Left lobe of liver (tissue), 2 donors: ENCODE results near the gene SLC25A38. TPM values are rescaled to one million over a fixed set of nuclear protein-coding genes. Genes with fewer than 3 reads are reported as not detected.
"Not testable (repeated sequence)": the region's sequence is repeated elsewhere in the genome, so short reads cannot be mapped to it uniquely, and the experiment has no call there.

ENCODE experiments used
- ATAC-seq: fragments of 200-7000 bp; cut with Tn5 transposase; one replicate; pipeline ENCODE4 v1.9.1; 2020; ENCODE audit warnings: mild to moderate bottlenecking, moderate library complexity
- DNase-seq: peaks from one replicate; pipeline ENCODE4 v3.0.0-alpha.2; 2020; ENCODE audit warnings: low spot score
- total RNA-seq: library from RNA; stranded (reverse); gene quantifications from one replicate; pipeline ENCODE4 v1.2.1, GENCODE V29; 2021
- donor health status: DM: no; HTN: no; CAD: no; lungs with moderate emphysema.
- donor health status: DM: no; HTN: yes; CAD: no.

The SLC25A38 gene
- total RNA-seq, 1 donor from 2014 or later, result 28.9 TPM

DNA sequence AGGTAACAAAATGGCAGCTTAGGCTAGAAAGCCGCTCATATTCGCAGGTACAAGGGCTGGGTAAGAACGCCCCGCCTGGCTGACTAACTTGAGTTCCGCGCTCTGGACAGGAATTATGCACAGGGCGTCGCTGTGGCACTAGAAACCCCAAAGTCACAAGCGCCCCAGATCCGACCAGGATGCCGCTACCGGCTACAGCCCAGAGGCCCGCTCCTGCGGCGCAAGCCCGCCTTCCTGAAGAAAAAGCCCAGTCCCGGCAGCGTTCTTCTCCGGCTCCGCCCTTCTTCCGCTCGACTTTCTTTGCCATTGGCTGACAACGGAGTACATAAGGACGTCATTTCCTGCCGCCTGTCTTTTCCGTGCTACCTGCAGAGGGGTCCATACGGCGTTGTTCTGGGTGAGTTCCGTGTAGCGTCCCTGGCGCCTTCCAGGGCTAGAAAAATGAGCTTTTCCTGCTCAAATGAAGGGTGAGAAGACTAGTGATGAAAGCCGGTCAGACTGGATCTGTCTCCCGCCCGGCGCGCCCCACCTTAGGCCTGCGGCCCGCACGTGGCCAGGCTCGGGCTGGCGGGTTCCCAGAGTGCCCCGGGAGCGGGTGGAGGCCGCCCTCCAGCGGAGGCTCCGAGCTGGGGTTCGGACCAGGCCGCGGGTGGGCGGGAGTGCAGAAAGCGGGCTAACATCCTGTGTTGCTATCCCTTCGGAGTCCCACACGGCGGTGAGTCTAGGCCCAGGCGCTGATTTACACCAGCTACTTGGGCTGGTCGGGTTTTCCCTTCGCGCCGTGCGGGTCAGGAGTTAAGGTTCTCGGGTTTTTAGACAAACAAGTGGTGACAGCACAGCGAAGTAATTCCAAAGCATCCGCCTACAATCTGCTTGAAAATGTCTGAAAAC, 23.4 kb downstream of the SLC25A38 start, which contains the start of gene RPSA:
RPSA (plus strand) TSS at position 353 of the 891 bp plus-strand sequence. CDS start 934 bp downstream, outside the sequence.
- ATAC-seq (peak; percentile 96), DNase-seq (peak; percentile 95)

DNA sequence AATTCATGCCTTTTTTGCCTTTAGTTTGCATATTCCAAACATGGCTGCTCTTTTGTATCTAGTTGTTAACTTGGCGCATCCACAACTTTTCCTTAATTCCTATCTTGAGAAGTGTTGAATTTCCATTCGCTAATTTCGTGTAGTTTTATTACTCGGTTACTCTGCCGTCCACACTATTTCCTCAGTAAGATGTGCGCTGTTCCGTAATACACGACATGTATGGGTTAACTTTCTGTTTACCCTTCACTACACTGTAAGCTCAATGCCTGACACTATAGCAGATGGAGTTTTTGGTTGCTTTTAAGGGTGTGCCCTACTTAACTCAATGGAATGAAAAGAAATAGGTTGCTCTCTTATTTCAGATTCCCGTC, 24.1 kb downstream of the SLC25A38 start:
- DNase-seq, result no peak
- ATAC-seq, result no peak

DNA sequence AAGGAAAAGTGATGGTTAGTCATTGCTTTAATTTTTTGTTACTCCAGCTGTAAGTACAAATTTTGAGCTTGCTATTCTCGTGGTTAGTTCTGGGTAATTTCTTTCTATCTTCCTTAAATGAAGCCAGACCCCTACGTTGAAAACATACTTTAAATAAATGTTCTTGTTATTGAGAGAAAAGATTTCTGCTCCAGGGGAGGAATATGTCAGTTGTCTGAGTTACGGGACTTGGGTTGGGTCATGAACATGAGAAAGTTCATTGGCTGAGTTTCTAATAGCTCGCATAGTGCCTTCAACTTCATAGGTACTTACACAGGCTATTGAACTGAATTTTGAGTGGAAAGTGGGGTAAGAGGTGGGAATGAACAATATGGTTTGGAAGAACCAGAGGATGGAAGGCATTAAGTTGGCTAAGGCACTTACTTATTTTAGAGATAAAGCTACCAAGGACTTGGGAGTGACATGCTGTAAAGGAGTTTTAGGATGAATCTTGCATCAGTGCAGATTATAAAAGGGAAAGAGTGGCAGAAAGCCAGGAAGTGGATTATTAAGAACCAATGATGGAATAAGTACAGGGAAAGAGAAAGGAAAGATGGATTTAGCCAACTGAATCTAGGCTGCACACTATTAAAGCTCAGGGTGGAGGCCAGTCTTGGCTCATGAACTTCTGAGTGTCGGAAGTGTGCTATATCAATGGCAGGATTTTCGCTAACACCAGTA, 24.8 kb downstream of the SLC25A38 start:
- no peak for ATAC-seq
- no peak for DNase-seq

DNA sequence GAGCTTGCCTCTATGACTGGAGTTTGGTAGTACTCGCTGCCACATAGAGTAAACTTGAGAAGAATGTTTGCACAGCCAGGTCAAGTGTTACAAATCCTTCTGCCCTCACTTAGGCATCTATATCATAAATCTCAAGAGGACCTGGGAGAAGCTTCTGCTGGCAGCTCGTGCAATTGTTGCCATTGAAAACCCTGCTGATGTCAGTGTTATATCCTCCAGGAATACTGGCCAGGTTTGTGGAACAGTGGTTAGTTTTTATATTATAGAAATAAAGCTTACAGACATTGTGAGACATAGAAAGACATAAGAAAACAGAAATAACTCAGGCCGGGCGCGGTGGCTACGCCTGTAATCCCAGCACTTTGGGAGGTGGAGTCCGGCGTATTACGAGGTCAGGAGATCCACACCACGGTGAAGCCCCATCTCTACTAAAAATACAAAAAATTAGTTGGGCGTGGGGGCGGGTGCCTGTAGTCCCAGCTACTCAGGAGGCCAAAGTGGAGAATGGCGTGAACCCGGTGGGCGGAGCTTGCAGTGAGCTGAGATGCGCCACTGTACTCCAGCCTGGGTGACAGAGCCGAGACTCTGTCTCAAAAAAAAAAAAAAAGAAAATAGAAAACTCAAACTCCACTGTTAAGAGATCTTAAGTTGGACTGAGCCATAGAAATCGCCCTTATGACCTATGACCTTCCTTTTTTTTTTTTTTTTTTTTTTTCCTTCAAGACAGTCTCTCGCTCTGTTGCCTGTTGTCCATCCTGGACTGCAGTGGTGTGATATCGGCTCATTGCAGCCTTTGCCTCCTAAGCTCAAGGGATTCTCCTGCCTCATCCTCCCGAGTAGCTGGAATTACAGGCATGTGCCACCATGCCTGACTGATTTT, 25.6 kb downstream of the SLC25A38 start:
- ATAC-seq, result no peak
- no peak for DNase-seq

DNA sequence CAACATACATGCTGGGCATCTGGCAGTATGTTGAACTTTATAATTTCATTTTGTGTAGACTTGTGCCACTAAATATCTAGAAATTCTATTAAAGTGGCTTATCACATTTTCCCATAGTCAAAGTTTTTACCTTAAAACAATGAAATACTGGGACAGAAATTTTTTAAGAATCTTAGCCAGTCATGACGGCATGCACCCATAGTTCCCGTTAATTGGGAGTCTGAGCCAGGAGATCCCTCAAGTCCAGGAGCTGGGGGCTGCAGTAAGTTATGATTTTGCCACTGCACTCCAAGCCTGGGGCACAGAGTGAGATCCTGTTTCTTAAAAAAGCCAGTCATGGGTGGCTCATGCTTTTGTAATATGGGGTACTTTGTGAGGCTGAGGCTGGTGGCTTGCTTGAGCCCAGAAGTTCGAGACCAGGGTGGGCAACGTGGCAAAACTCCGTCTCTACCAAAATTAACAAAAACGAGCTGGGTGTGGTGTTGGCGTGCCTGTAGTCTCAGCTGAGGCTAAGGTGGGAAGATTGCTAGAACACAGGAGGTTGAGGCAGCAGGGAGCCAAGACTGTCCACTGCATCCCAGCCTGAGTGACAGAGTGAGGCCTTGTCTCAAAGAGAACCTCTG, 26.5 kb downstream of the SLC25A38 start:
- ATAC-seq (no peak), DNase-seq (no peak)

DNA sequence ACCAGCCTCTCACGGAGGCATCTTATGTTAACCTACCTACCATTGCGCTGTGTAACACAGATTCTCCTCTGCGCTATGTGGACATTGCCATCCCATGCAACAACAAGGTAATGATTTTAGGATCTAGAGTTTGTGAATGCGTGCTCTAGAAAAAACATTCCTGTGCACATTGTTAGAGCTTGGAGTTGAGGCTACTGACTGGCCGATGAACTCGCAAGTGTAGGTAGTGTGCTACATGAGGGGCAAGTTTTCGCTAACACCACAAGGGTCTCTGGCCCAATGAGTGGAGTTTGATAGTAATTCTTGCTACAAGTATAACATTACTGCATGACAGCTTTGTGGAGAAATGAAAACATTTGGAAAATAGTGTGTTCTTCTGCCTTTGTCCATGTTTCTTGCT, 27.7 kb downstream of the SLC25A38 start:
- ATAC-seq (no peak), DNase-seq (no peak)

DNA sequence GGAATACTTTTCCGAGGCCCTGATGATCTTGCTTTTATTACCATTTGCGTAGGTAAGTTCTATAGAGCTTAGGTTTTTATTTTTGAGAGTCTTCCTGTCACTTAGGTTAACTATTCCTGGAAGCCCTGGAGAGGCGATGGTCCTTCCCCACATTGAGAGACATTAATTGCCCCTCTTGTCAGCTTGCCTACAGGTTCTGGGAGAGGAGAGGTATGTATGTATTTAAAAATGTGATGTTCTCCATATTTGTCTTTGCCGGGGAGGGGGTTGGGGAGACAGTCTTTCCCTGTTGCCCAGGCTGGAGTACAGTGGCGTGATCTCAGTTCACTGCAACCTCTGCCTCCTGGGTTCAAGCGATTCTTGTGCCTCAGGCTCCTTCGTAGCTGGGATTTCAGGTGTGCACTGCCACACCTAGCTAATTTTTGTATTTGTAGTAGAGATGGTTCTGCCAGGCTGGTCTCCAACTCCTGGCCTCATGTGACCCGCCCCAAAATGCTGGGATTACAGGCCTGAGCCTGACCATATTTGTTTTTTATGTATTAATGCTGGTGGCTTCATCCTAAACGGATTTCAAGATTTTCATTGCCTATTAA, 29.6 kb downstream of the SLC25A38 start:
- no peak for DNase-seq
- ATAC-seq, result no peak

DNA sequence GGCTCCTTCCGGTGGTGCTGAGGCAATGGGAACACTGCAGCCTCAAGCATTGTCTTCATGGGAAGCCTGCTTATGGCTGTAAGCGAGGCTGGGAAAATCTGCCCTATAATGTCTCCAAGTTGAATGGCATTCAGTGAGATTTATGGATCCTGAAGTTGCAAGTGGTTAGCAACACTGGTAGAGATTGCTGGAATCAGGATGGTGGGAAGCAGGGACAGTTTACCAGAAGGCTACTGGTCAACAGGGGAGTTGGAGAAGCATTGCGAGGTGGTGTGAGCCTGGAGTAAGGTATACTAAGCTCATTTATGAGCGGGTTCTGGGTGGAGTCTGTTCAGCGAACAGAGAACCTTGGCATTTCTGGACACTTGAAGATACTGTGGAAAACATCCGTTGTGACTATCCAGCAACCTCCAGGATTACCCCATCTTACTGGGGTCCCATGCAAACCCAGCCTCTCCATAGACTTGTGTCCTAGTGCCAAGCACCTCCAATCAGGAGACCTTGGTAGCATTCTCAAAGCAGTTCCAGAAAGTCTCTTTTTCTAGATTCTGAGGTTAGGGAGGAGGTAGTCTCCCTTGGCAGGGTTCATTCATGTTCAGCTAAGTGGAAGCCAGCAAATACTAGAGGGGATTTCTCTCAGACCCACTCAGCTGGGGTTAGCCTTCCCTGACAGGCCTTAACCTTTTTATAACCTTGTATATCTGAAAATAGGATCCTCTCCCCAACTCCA, 30.7 kb downstream of the SLC25A38 start:
- DNase-seq (no peak), ATAC-seq (no peak)

DNA sequence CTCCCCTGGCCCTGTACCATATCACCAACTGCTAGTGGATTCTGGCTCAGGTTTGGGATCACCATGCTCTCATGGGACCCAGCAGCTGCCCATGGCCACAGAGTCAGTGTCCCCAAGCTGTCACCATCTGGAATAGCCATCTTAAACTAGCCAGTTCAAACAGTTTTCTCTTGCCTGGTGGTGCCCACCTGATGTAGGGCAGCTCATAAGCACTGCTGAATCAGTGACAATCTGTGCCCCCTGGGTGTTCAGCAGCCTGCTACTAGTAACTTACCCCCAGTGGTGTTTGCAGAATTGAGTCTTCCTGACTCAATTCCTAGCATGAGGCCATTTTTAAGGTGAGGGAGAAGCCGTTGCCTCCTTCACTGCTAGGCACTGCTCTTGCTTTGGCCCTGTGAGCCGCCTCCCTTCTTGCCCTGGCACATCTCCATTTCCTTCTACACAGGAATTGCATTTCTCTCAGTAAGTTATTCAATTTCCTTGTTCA, 31.3 kb downstream of the SLC25A38 start:
- DNase-seq (no peak), ATAC-seq (no peak)

DNA sequence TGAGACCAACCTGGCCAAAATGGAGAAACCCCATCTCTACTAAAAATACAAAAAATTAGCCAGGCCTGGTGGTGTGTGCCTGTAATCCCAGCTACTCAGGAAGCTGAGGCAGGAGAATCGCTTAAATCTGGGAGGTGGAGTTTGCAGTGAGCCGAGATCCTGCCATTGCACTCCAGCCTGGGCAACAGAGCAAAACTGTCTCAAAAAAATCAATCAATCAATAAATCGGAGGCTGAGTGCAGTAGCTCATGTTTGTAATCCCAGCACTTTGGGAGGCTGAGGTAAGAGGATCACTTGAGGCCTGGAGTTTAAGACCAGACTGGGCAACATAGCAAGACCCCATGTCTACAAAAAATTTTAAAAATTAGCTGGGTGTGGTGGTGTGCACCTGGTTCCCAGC, 32.1 kb downstream of the SLC25A38 start:
- not testable (repeated sequence) for ATAC-seq

DNA sequence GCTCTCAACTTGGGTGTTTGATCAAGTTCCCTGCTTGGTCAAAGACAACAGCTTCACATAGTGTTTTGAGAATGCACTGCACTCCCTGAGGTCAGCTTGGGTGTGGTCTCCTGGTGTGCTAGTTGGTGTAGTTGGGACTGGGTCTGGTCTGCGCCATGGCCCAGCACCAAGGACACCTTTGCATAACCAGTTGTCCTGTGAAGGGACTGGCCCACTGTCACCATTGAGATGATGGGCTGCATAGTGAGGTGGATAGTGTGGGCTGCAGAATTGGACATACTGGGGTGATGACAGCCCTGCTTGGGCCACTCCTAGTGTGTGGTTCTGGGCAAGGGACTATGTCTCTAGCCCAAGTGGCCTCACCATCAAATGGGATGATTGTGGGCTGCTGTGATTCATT, 32.8 kb downstream of the SLC25A38 start:
- no peak for DNase-seq
- ATAC-seq, result peak; percentile 21

More for the DNA sequence above, 32.1 kb downstream of the SLC25A38 start:
- not testable (repeated sequence) for DNase-seq

DNA sequence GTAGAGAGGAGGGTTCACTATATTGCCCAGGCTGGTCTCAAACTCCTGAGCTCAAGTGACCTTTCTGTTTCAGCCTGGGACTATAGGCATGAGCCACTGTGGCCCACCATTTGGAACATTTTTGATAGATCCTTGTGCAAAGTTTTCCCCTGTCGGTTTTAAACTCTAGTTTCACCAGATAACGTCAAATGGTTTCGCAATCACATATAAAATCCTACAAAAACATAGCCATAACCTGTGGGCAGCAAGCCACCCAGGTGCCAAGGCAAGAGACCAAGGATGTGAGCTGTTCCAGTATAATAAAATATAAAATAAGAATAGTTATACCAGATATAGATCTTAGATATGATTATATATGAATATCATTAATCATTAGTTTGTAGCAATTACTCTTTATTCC, 33.8 kb downstream of the SLC25A38 start:
- ATAC-seq, DNase-seq: not testable (repeated sequence)

DNA sequence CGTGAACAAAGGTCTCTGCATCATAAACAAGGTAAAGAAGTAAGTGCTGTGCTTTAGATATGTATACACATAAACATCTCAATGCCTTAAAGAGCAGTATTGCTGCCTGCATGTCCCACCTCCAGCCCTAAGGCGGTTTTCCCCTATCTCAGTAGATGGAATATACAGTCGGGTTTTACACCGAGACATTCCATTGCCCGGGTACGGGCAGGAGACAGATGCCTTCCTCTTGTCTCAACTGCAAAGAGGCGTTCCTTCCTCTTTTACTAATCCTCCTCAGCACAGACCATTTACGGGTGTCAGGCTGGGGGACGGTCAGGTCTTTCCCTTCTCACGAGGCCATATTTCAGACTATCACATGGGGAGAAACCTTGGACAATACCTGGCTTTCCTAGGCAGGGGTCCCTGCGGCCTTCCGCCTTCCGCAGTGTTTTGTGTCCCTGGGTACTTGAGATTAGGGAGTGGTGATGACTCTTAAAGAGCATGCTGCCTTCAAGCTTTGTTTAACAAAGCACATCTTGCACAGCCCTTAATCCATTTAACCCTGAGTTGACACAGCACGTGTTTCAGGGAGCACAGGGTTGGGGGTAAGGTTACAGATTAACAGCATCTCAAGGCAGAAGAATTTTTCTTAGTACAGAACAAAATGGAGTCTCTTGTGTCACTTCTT, 35.5 kb downstream of the SLC25A38 start:
- DNase-seq, ATAC-seq: not testable (repeated sequence)

DNA sequence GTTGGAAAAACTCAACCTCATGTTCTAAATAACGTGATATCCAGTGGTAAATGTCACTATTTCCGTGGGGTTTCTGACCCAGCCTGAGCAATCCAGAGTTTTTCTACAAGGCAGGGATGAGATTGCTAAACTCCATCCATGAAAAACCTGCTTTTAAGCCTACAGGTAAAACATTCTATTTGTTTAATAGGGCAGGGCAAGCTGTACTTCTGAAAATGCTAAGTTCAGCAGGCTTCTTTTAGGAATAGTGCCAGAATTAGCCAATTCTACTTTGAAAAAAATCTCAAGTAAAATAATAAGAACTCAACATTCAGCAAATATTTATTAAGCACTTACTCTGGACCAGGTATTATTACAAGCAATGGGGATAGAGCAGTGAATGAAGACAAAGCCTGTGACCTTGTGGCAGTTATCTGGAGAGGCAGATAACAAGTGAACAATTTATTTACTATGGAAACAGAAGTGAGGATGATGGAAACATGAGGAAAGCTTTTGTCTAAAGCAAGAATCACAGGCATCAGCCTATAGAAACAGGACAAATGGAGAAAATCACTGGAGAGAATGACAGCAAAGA, 36.7 kb downstream of the SLC25A38 start:
- ATAC-seq (no peak), DNase-seq (no peak)

DNA sequence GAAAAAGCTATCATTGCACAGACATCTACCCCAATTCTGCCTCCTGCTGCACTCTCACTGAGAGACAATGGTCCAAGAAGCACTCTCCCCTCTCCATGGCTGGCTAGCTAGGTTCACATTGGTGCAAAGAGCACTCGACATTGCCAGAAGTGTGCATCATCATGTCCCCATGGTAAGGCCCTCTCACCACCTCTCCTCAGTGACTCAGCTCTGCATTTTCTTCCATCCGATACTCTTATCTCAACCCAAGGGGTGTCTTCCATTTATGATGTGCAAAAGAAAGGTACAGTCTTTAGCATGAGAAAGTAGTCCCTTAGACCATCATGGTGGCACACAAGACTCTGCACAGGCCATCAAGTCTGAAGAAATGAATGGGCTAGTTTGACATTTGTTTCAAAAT, 37.4 kb downstream of the SLC25A38 start:
- DNase-seq (no peak), ATAC-seq (no peak)

DNA sequence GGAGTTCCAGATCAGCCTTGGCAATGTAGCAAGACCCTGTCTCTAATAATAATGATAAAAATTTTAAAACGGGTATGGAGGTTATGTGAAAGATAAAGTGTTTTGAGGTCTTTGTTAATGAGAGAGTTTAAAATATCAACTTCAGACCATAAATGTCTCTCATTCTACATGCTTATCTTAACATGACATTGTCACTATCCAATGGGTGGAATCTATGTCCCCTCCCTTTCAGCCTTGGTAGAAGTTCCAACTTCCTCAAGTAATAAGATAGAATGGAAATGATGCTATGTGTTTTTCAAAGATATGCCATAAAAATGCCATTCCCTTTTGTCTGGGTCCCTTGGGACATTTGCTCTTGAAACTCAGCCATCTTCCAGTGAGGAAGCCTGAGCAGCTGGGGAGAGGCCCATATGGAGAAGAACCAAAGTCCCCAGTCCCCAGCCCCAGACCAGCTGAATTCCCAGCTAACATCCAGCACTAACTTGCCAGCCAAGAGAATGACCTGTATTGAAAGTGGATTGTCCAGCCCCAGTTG, 40.3 kb downstream of the SLC25A38 start:
- DNase-seq (no peak), ATAC-seq (no peak)

DNA sequence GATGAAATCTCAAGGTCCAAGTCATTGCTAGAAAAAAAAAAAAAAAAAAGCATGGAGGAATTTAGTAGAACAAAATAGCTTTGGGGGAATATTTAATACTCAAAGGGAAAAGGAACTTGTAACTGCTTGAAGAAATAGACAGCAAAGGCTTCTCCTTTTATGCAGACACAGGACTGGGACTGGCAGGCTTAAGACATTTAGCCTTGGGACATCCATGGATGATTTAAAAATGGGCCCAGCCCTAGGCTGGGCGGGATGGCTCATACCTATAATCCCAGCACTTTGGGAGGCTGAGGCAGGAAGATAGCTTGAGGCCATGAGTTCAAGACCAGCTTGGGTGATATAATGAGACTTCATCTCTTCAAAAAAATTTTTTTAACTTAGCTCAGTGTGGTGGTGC, 43.1 kb downstream of the SLC25A38 start:
- DNase-seq, result no peak
- no peak for ATAC-seq

DNA sequence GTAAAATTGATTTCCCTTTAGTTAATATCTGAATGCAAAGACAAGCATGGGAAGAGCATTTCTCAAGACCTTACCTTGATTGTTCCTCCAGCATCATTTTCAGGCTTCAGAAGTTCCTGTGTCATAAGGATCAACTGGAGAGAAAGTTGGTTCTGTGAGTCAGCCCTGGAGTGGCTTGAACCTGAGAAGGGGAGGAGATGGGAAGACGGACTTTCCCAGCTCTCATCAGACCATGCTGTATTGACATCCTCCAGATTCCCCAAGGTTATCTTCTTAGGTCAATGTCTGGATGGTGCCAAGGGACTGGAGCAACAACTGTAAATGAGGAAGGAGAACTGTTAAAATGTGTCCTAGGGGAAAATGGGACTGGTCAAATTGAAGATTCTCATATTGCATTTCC, 44.3 kb downstream of the SLC25A38 start:
- DNase-seq (no peak), ATAC-seq (no peak)
